Stimulated activated CD4-positive, alpha-beta T cell treated with anti-CD3 and anti-CD28 coated beads, Interleukin-15, amount 100 ng/mL, for 24 hours (primary cell): ENCODE data around the gene FAM124A.
"Not testable (repeated sequence)": the region's sequence is repeated elsewhere in the genome, so short reads cannot be mapped to it uniquely, and the experiment has no call there.

Experiments
- DNase-seq: peaks from one replicate; pipeline ENCODE4 v3.0.0-alpha.2; 2020

Gene FAM124A

DNA sequence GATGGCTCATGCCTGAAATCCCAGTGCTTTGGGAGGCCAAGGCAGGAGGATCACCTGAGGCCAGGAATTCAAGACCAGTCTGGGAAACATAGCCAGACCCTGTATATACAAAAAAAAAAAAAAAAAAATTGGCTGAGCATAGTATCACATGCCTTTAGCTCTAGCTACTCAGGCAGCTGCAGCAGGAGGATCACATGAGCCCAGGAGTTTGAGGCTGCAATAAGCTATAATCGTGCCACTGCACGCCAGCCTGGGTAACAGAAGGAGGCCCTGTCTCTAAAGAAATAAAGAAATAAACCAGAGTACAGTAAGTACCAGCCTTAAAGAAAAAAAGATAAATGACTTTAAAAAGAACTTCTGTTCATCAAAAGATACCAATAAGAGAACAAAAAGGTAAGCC lies 52.9 kb downstream of the FAM124A start:
- no peak for DNase-seq

DNA sequence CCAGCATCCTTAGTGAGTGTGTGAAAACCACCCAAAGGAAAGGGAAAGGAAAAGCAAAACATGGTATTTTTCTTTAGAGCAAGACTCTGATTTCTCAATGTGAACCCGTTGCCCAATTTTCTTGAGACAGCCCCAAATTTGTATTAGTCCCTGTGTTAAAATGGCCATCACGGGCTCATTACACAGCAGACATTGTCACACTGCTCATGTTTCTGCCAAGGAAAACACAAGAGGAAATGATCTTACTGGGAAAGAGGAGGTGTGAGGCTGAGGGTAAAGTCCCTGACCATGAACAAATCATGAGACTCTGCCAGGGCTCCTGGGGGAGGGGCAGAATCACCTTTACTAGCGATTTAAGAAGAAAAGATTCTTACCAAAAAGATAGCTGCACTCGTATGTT lies 54.4 kb downstream of the FAM124A start:
- DNase-seq, result no peak

DNA sequence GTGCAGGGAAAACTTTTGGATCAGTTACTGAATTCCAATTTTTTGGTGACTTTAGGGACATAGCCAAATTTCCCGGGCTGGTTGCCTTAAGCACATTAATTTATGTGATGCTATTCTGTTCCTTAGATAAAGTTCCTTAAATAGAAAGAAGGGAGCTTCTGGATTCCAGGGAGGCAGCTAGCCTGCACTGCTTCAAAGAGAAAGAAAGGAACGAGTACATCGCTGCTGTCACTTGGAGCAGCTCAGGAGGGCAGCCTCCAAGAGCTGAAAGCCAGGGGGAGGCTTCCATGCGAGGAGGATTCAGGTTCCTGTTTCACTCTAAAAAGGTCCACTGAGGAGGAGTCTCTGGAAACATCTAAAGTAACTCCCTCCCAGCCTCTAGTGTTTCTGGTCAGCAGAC lies 55.7 kb downstream of the FAM124A start:
- DNase-seq, result no peak

DNA sequence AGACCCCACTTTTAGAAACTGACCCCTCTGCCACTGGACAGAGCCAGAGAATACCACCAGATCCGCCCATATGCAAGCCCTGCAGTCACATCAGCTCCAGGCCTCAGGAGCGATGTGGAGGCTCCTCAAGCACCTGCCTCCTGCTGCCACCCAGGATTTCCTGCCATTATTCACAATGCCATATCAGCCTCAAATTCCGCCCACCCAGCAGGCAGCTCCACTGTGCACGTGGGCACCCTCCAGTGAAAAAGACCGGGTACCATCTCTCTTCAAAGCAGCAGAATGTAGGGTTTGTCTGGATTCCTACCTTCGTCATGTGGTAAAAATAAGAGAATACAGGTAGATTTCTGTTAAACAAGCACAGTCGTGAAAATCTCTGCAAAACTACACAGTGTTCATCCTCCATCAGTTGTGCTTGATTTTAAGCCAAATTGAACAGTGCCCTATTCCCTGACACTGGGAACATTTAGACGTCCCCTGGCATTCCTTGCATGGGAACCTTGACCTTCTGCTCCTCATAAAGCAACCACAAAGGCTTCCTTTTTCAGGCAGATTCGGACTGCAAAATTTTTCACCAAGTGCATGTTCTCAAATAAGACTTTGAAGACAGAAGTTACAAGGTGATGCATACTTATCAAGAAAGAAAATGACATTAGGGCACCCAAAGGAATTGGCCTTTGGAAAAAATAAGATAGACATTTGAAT lies 56.4 kb downstream of the FAM124A start:
- DNase-seq, result no peak

DNA sequence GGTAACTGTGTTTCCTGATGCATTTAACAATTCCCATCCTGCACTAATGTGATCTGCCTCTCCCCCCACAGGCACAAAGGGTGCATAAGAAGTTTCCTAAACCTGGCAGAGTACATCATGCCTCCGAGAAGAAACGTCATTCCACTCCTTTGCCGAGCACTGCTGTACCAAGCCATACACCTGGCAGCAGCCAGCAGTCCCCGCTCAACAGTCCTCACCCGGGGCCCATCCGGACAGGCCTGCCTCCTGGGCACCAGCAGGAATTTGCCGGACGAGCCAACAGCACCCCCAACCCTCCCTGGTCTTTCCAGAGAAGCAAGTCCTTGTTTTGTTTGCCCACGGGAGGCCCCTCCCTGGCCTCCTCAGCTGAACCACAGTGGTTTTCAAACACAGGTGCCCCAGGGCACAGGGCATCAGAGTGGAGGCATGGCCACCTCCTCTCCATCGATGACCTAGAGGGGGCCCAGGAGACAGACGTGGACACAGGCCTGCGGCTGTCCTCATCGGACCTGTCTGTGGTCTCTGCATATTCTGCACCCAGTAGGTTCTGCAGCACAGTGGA lies 58.3 kb downstream of the FAM124A start:
- DNase-seq, result no peak

GRCh38 chr13:51282322-51282721 lies 60.1 kb downstream of the FAM124A start:
- DNase-seq, result no peak

DNA sequence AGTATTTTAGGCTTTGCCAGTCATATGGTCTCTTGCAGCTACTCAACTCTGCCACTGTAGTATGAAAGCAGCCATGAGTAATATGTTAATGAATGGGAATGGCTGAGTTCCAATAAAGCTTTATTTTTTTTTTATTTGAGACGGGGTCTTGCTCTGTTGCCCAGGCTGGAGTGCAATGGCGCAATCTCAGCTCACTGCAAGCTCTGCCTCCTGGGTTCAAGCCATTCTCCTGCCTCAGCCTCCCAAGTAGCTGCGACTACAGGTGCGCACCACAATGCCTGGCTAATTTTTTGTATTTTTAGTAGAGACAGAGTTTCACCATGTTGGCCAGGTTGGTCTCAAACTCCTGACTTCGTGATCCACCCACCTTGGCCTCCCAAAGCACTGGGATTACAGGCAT lies 60.7 kb downstream of the FAM124A start:
- not testable (repeated sequence) for DNase-seq

DNA sequence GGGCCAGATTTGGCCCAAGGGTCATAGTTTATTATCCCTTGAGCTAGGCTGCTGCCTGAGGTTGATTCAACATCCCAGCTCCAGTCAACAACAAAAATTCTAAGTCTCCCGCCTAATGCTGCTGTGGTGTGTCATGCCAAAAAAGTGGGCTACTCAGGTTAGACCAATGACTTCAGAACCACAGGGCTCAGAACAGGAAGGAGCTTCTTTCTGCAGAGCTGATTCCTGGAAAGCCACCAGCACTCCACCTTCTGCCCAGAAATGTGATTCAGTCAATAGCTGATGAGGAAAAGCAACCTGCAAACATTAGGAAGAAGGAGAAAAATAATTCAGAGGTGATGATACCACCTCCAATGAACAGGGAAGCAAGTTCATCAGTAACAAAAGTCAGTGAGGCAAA lies 61.2 kb downstream of the FAM124A start:
- no peak for DNase-seq

GRCh38 chr13:51284339-51284738 lies 62.1 kb downstream of the FAM124A start:
- no peak for DNase-seq

DNA sequence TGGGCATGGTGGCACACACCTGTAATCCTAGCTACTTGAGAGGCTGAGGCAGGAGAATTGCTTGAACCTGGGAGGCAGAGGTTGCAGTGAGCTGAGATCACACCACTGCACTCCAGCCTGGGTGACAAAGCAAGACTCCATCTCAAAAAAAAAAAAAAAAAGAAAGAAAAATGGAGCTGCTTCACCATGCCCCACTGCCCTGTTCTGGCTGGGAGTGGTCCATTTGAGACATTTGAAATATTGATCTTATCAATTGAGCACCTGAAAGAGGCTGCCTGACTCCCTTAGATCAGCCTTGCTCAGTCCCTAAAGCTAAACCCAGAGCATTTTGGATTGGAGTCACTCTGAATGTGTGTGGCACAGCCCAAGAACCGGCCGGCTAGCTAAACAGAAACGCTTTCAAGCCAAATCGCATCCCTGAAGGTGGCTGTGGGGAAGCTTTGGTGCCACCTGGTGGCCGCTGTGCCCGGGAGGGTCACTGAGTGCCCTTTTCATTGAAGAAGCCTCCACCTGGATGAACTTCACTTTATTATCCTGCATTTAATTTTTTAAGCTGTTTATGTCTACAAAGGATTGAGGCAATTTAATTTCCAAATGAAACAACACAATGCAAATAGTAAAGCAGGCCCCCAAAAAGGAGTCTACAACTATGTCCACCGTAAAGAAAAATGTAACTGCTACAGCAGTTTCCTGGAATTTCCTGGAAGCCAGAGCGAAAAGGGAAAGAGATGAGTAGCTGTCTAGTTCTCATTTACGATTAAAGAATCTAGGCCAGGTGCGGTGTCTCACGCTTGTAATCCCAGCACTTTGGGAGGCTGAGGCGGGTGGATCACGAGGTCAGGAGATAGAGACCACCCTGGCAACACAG lies 64.2 kb downstream of the FAM124A start:
- DNase-seq, result peak; percentile 85

DNA sequence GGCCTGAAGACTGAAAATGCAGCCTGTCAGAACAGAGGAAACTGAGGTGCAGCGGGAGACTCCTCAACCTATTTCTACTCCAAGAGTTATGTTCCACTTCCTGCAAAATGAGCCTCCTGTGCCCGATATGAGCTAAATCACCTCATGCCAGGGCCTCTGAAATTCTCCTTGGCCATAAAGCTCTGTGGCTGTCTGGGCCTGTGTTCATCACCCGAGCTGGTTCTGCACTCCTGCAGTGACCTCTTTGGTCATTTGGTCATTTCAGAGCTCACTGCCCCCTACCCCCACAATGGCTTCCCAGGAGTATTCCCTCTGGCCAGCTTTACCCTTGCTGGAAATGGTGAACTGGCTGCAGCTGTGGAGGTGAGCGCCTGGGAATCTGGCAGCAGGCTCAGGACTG lies 65.6 kb downstream of the FAM124A start:
- DNase-seq, result no peak

GRCh38 chr13:51288254-51288653 lies 66.1 kb downstream of the FAM124A start:
- not testable (repeated sequence) for DNase-seq

DNA sequence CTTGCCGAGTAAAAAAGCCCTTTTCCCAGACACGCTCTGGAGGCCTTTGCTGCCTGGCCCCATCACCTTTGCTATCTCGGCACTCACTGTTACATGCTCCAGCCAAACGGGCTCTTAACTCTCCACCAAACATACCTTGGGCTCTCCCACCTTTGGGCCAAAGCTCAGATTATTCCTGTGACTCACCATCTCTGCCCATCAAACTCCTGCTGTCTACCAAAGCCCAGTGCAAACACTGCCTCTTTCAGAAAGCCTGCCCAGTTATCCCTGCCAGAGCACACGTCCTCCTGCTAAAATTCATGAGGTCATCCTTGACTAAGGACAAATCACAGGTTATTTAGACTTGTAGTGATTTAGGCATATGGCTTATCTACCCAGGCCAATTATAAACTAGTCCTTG lies 69.1 kb downstream of the FAM124A start:
- DNase-seq, result no peak

DNA sequence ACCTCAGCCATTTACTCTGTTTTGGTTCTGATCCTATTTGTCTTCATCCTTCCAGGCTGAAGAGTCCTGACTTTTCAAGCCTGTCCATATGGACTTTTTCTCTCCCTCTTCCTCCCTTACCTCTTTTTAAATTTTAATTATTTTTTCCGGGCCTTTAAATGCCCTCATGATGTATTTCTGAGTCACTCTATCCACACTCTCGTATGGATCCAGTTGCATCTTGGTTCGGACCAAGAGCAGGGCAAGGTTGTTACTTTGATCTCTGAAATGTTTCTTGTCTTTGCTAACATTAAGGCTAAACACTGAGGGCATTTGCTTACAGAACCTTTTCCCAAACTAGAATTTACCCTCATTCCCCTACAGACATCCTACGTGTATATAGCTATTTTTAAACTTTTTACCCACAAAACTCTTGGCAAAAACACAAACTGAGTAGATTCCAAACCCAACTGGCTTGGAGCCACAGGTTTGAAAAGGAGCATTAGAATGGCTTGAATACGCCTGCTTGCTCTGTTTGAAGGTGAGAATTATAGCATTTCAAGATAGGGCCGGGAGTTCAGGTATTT lies 69.9 kb downstream of the FAM124A start:
- no peak for DNase-seq

DNA sequence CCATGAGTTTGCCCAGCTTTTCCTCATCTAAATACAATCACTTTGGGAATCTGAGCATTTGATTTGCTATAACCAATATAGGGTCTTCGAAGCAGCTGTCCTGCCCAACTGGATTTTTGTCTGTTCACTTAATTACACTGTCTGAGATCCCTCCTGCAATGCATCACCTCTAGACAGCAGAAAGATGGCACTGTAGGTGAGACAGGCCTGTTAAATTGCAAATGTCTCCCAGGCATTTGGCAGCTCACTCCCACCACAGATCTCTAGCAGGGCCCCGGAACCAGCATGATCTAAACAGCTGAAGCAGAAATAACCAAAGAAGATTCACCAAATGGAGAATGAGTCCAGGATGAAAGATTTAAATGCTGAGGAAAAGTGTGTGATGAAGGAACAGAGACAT lies 75.4 kb downstream of the FAM124A start:
- DNase-seq, result no peak

- no peak for DNase-seq
Measured at GRCh38 chr13:51298812-51299211, 76.6 kb downstream of the FAM124A start.

DNA sequence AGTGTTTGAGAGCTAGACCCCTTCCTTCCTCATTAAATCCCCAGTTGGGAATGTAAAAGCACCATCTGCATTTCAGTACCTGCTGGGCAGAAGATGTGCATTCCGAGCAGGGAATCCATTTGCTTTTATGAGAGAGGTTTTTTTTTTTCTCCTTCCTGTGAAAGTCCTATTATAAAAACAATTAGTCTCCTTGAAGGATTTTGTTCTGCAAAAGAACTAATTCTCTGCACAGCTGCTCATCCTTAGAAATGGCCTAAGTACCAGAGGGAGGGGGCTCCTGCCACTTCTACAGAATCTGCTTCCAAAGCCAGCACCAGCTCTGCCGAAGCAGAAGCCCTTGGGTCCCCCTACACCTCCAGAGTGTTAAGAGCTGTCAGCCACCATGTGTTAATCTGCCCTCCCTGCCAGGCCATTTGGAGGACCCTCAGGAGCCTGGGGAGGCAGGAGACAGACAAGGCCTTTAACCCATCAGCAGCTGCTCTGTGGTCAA lies 80.9 kb downstream of the FAM124A start:
- no peak for DNase-seq

- no peak for DNase-seq
Measured at GRCh38 chr13:51303882-51304281, 81.7 kb downstream of the FAM124A start.

GRCh38 chr13:51305271-51305967 lies 83.2 kb downstream of the FAM124A start:
- no peak for DNase-seq

DNA sequence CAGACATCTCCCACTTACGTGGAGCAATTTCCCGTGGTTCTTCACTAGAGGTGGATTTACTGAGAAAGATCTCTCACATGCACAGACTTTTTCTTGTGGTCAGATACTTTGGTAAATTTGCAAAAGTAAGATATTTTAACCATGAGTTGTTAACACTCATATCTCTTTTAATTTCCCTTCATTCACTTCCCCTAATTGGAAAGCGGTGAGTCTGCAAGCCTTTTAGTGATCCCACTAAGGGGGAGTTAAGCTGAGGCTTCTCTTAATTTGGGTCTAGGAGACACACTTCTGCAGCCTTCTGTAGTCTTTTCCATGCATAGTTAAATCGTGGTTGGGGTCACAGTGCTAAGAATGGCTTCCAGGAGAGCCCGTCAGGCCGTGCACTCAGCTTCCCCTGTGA lies 86.6 kb downstream of the FAM124A start:
- DNase-seq, result no peak

- DNase-seq, result no peak
Measured at GRCh38 chr13:51311231-51311630, 89.0 kb downstream of the FAM124A start.

- DNase-seq, result no peak
Measured at GRCh38 chr13:51311957-51312520, 89.8 kb downstream of the FAM124A start.

- DNase-seq, result no peak
Measured at GRCh38 chr13:51313619-51314018, 91.4 kb downstream of the FAM124A start.
